HFFc6 (cell line): Measurements from ENCODE around the gene CELF4. TPM values are rescaled to one million over a fixed set of nuclear protein-coding genes. Genes with fewer than 3 reads are reported as not detected.

ENCODE experiments used
- DNase-seq: peaks from one replicate; pipeline ENCODE4 v3.0.0-alpha.2; 2018
- H3K27ac Mint-ChIP-seq: 2 replicates; pipeline ENCODE4 v1.8.0; 2020; ENCODE audit warnings: mild to moderate bottlenecking, mixed read lengths
- H3K27me3 Mint-ChIP-seq: 2 replicates; pipeline ENCODE4 v1.8.0; 2021; ENCODE audit warnings: mild to moderate bottlenecking, moderate library complexity, mixed read lengths; ENCODE audit not compliant: insufficient read depth
- H3K36me3 Mint-ChIP-seq: 2 replicates; pipeline ENCODE4 v1.8.0; 2021; ENCODE audit warnings: low read depth, mixed read lengths
- H3K4me1 Mint-ChIP-seq: 2 replicates; pipeline ENCODE4 v1.8.0; 2020; ENCODE audit warnings: low read depth, mixed read lengths
- H3K4me3 Mint-ChIP-seq: 2 replicates; pipeline ENCODE4 v1.8.0; 2020; ENCODE audit warnings: mild to moderate bottlenecking, moderate library complexity, mixed read lengths
- H3K9me3 Mint-ChIP-seq: 2 replicates; pipeline ENCODE4 v1.8.0; 2020; ENCODE audit warnings: mild to moderate bottlenecking, mixed read lengths
- total RNA-seq, 6 experiments: library from RNA; stranded (reverse); fragmentation: NEBNext Ultra II Directional; extraction: Animal tissue kit (Norgen Biotek cat#: 25700); gene quantifications; 2 replicates in 1 of 6; 3 replicates in 5 of 6; pipeline ENCODE4 v1.2.3, GENCODE V29; 2021
- TF ChIP-seq, protein P1 (sequence below): fragments of 200-600 bp; sonication (generic); IDR thresholded peaks from 2 replicates; pipeline ENCODE4 v1.5.0; 2021; ENCODE audit warnings: antibody characterized with exemption, mild to moderate bottlenecking

CELF4 gene
- total RNA-seq, 6 experiments from 2014 or later: not detected

- Mint-ChIP-seq H3K4me1 (no peaks in the 10 kb centered on the region), H3K4me3 (no peak overlapping the region), H3K36me3 (no peaks in the 10 kb centered on the region), H3K27ac (no peak overlapping the region), H3K9me3 (no peaks in the 10 kb centered on the region), H3K27me3 (peaks cover 8% of the 10 kb centered on the region; the same call in 1 of the 2 replicates)
- no peak for DNase-seq
- TF ChIP-seq, protein P1, sequence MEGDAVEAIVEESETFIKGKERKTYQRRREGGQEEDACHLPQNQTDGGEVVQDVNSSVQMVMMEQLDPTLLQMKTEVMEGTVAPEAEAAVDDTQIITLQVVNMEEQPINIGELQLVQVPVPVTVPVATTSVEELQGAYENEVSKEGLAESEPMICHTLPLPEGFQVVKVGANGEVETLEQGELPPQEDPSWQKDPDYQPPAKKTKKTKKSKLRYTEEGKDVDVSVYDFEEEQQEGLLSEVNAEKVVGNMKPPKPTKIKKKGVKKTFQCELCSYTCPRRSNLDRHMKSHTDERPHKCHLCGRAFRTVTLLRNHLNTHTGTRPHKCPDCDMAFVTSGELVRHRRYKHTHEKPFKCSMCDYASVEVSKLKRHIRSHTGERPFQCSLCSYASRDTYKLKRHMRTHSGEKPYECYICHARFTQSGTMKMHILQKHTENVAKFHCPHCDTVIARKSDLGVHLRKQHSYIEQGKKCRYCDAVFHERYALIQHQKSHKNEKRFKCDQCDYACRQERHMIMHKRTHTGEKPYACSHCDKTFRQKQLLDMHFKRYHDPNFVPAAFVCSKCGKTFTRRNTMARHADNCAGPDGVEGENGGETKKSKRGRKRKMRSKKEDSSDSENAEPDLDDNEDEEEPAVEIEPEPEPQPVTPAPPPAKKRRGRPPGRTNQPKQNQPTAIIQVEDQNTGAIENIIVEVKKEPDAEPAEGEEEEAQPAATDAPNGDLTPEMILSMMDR: peak; percentile 23; the same call in 1 of the 2 replicates
These were observed 299.3 kb downstream of the CELF4 start for GRCh38 chr18:37266290-37266689.

GRCh38 chr18:37265382-37265781, 300.2 kb downstream of the CELF4 start:
- TF ChIP-seq, protein P1: no peak
- Mint-ChIP-seq H3K27me3 (peaks cover 10% of the 10 kb centered on the region), H3K4me3 (no peak overlapping the region)

DNA sequence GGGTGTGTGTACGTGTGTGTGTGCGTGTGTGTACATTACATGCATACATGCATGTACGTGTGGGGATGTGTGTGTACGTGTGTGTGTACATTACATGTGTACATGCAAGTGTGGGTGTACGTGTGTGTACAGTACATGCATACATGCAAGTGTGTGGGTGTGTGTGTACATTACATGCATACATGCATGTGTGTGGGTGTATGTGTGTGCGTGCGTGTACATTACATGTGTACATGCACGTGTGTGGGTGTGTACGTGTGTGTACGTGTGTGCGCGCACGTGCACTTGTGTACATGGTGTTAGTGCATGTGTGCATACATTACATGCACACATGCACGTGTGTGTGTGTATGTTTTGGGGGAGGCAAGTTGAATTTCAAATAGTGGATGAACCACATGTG, 300.6 kb downstream of the CELF4 start:
- Mint-ChIP-seq H3K4me1 (no peaks in the 10 kb centered on the region), H3K4me3 (no peak overlapping the region), H3K27ac (no peak overlapping the region), H3K36me3 (no peaks in the 10 kb centered on the region), H3K9me3 (no peaks in the 10 kb centered on the region), H3K27me3 (peaks cover 13% of the 10 kb centered on the region)
- DNase-seq: no peak
- TF ChIP-seq, protein P1: no peak

More at GRCh38 chr18:37265382-37265781, 300.2 kb downstream of the CELF4 start:
- DNase-seq: no peak
- H3K9me3 Mint-ChIP-seq: no peaks in the 10 kb centered on the region
- H3K27ac Mint-ChIP-seq: no peak overlapping the region
- no peaks in the 10 kb centered on the region for H3K4me1 Mint-ChIP-seq
- no peaks in the 10 kb centered on the region for H3K36me3 Mint-ChIP-seq

DNA sequence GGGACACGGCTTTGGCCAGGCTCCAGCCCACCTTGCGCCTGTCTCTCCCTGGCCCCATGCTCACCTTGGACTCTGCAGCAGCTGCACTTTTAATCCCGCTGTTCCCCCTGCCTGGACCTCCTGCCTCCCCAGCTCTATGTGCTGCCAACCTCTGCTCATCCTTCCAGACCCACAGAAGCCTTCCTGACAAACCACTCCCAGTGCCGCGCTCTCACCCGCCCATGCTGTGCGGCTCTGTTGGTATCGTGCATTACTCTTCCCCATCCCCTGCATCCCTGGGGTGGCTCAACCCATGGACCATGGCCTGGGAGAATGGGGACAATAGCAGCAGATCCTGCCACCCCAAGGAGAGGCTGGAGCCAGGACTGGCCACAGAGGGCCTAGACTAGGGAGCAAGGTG, 303.6 kb downstream of the CELF4 start:
- TF ChIP-seq, protein P1: no peak
- Mint-ChIP-seq H3K9me3 (no peaks in the 10 kb centered on the region), H3K4me1 (no peaks in the 10 kb centered on the region), H3K4me3 (no peak overlapping the region), H3K36me3 (no peaks in the 10 kb centered on the region), H3K27ac (no peak overlapping the region), H3K27me3 (peaks cover 21% of the 10 kb centered on the region)
- no peak for DNase-seq

DNA sequence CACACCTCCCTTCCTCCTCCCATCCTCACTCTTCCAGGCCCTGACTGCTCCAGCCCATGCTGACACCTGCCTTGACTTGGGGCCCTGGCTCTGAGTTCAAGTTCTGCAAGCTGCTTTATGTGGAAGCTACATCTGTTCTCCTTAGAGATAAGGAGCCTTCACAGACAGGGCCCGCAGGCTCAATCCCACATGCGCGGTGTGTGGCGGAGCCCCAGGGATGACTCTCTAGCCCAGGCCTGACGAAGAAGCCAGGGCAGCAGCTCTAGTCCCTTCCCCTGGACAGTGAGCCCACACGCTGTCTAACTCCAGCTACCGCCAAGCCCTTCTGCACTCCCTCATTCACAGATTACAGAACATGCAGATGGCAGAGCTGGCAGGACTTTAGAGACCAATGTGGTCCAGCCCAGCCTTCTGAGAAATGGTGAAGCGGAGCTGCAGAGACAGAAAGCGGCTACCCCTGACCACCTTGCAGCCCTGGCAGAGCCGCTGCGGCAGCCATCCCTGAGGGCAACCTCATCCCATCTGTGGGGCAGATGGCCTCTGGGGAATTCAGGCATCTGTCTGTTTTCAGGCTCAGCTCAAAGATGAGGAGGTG, 304.3 kb downstream of the CELF4 start:
- TF ChIP-seq, protein P1: no peak
- no peak overlapping the region for H3K27ac Mint-ChIP-seq
- no peaks in the 10 kb centered on the region for H3K4me1 Mint-ChIP-seq
- no peak overlapping the region for H3K4me3 Mint-ChIP-seq
- H3K9me3 Mint-ChIP-seq: no peaks in the 10 kb centered on the region
- H3K27me3 Mint-ChIP-seq: peaks cover 23% of the 10 kb centered on the region
- H3K36me3 Mint-ChIP-seq: no peaks in the 10 kb centered on the region
- no peak for DNase-seq
